HS-5 (cell line): ENCODE measurements around the gene ABHD17B.

ENCODE experiments used
- DNase-seq: peaks from one replicate; pipeline ENCODE4 v3.0.0-alpha.2; 2012; ENCODE audit warnings: low read depth

The ABHD17B gene

DNA sequence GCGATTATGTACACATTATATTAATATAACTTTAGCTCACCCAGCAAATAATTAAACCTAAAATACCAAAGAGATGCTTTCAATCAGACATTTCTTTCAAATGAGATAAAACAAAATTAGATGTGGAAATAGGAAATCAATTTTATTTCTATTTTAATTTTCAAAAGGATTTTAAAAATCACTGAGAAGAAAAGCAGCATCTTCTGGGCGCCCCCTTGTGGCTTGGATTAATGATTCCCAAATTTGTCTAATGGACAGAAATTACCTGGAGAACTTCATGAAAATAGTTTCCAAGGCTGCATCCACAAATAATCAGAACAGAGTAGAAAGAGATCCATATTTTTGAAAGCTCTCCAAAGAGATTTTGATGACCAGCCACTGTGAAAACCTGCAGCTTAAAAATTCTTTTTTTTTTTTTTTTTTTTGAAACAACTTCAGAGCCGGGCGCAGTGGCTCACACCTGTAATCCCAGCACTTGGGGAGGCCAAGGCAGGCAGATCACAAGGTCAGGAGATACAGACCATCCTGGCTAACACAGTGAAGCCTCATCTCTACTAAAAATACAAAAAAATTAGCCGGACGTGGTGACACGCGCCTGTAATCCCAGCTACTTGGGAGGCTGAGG, 91.8 kb downstream of the ABHD17B start:
- no peak for DNase-seq

GRCh38 chr9:71816916-71817451, 94.0 kb downstream of the ABHD17B start:
- DNase-seq, result no peak
